ENCODE results near the gene RHOB.

Gene RHOB

GRCh38 chr2:20451341-20451740, 4.5 kb downstream of the RHOB start:
- no peak overlapping the region for H4K8ac ChIP-seq (ENCODE audit: low read depth, low read length)
- no peak overlapping the region for H3K18ac ChIP-seq (ENCODE audit: low read length)
- H3K9ac ChIP-seq (ENCODE audit: low read depth, low read length, poor library complexity): no peak overlapping the region
- peaks cover 16 to 19% of the 10 kb centered on the region in 2 donors for H3K4me1 ChIP-seq (ENCODE audit: control insufficient read depth in 2 of 2, insufficient read depth in 1 of 2, low read depth in 1 of 2, low read length in 2 of 2)
- H4K91ac ChIP-seq (ENCODE audit: low read depth, low read length, poor library complexity): no peak overlapping the region
- H2BK5ac ChIP-seq (ENCODE audit: low read length): no peak overlapping the region
- H3K4me2 ChIP-seq (ENCODE audit: insufficient read depth, low read length, poor library complexity, severe bottlenecking): no peak overlapping the region
- H2AFZ ChIP-seq (ENCODE audit: low read length): no peak overlapping the region
- WGBS, 2 donors (ENCODE audit: extremely low coverage in 2 of 2, insufficient read length in 2 of 2, insufficient replicate concordance in 1 of 2): no CpG with 5 or more reads among the region's 4 CpGs
- peaks cover 0 to 3% of the 10 kb centered on the region in 2 donors for H3K9me3 ChIP-seq (replicated peaks in 1 of 2; ENCODE audit: control insufficient read depth in 2 of 2, insufficient read depth in 1 of 2, low read depth in 1 of 2, low read length in 2 of 2)
- H2BK12ac ChIP-seq (ENCODE audit: low read length): no peak overlapping the region
- DNase-seq (ENCODE audit: low spot score): no peak
- H2AK5ac ChIP-seq (ENCODE audit: low read depth, low read length): no peak overlapping the region
- H3K4ac ChIP-seq (ENCODE audit: low read length): no peak overlapping the region
- H3K27ac ChIP-seq (replicated peaks; ENCODE audit: low read length): no peak overlapping the region
- peaks cover 0 to 5% (median 2%) of the 10 kb centered on the region in 3 experiments for H3K27me3 ChIP-seq (ENCODE audit: control insufficient read depth in 3 of 3, insufficient read depth in 3 of 3, low read depth in 1 of 3, low read length in 3 of 3)
- H2BK15ac ChIP-seq (ENCODE audit: low read length): no peak overlapping the region
- H3K36me3 ChIP-seq (replicated peaks in 1 of 2; ENCODE audit: control insufficient read depth in 2 of 2, insufficient read depth in 2 of 2, low read length in 2 of 2): peaks cover 0 to 14% of the 10 kb centered on the region in 2 donors
- H3K4me3 ChIP-seq (ENCODE audit: low read length in 2 of 2): no peak overlapping the region
- H3K79me1 ChIP-seq (ENCODE audit: low read depth, low read length): peaks cover 11% of the 10 kb centered on the region
- H3K23ac ChIP-seq (ENCODE audit: low read depth, low read length, poor library complexity): no peak overlapping the region
- H3K14ac ChIP-seq (ENCODE audit: low read length): no peak overlapping the region
- no peak overlapping the region for H2BK120ac ChIP-seq (ENCODE audit: low read depth, low read length)

GRCh38 chr2:20451761-20452499, 5.1 kb downstream of the RHOB start:
- Histone ChIP-seq H2AFZ (ENCODE audit: low read length) (no peak overlapping the region), H3K4me3 (ENCODE audit: low read length in 2 of 2) (no peak overlapping the region), H2BK120ac (ENCODE audit: low read depth, low read length) (no peak overlapping the region), H3K23ac (ENCODE audit: low read depth, low read length, poor library complexity) (no peak overlapping the region), H4K8ac (ENCODE audit: low read depth, low read length) (no peak overlapping the region), H3K27ac (replicated peaks; ENCODE audit: low read length) (no peak overlapping the region), H2AK5ac (ENCODE audit: low read depth, low read length) (no peak overlapping the region), H3K36me3 (replicated peaks in 1 of 2; ENCODE audit: control insufficient read depth in 2 of 2, insufficient read depth in 2 of 2, low read length in 2 of 2) (peaks cover 0 to 14% of the 10 kb centered on the region in 2 donors), H2BK12ac (ENCODE audit: low read length) (no peak overlapping the region), H3K79me1 (ENCODE audit: low read depth, low read length) (peaks cover 11% of the 10 kb centered on the region), H3K4me1 (ENCODE audit: control insufficient read depth in 2 of 2, insufficient read depth in 1 of 2, low read depth in 1 of 2, low read length in 2 of 2) (peaks cover 15 to 17% of the 10 kb centered on the region in 2 donors), H3K9ac (ENCODE audit: low read depth, low read length, poor library complexity) (no peak overlapping the region), H2BK15ac (ENCODE audit: low read length) (no peak overlapping the region), H3K4me2 (ENCODE audit: insufficient read depth, low read length, poor library complexity, severe bottlenecking) (no peak overlapping the region), H3K27me3 (ENCODE audit: control insufficient read depth in 3 of 3, insufficient read depth in 3 of 3, low read depth in 1 of 3, low read length in 3 of 3) (peaks cover 0 to 5% (median 2%) of the 10 kb centered on the region in 3 experiments), H3K9me3 (replicated peaks in 1 of 2; ENCODE audit: control insufficient read depth in 2 of 2, insufficient read depth in 1 of 2, low read depth in 1 of 2, low read length in 2 of 2) (peaks cover 0 to 3% of the 10 kb centered on the region in 2 donors), H4K91ac (ENCODE audit: low read depth, low read length, poor library complexity) (no peak overlapping the region), H3K4ac (ENCODE audit: low read length) (no peak overlapping the region), H3K14ac (ENCODE audit: low read length) (no peak overlapping the region), H2BK5ac (ENCODE audit: low read length) (no peak overlapping the region), H3K18ac (ENCODE audit: low read length) (no peak overlapping the region)
- no CpG with 5 or more reads among the region's 7 CpGs for WGBS, 2 donors (ENCODE audit: extremely low coverage in 2 of 2, insufficient read length in 2 of 2, insufficient replicate concordance in 1 of 2)
- DNase-seq (ENCODE audit: low spot score): no peak

GRCh38 chr2:20452551-20452950, 5.7 kb downstream of the RHOB start:
- no peak overlapping the region for H3K23ac ChIP-seq (ENCODE audit: low read depth, low read length, poor library complexity)
- H3K36me3 ChIP-seq (replicated peaks in 1 of 2; ENCODE audit: control insufficient read depth in 2 of 2, insufficient read depth in 2 of 2, low read length in 2 of 2): peaks cover 0 to 14% of the 10 kb centered on the region in 2 donors
- no peak overlapping the region for H2AFZ ChIP-seq (ENCODE audit: low read length)
- H2BK5ac ChIP-seq (ENCODE audit: low read length): no peak overlapping the region
- no peak overlapping the region for H3K27ac ChIP-seq (replicated peaks; ENCODE audit: low read length)
- no peak overlapping the region for H3K9ac ChIP-seq (ENCODE audit: low read depth, low read length, poor library complexity)
- H3K4ac ChIP-seq (ENCODE audit: low read length): no peak overlapping the region
- peaks cover 15 to 17% of the 10 kb centered on the region in 2 donors for H3K4me1 ChIP-seq (ENCODE audit: control insufficient read depth in 2 of 2, insufficient read depth in 1 of 2, low read depth in 1 of 2, low read length in 2 of 2)
- peaks cover 0 to 3% (median 1%) of the 10 kb centered on the region in 3 experiments for H3K27me3 ChIP-seq (ENCODE audit: control insufficient read depth in 3 of 3, insufficient read depth in 3 of 3, low read depth in 1 of 3, low read length in 3 of 3)
- H4K8ac ChIP-seq (ENCODE audit: low read depth, low read length): no peak overlapping the region
- no peak overlapping the region for H3K4me2 ChIP-seq (ENCODE audit: insufficient read depth, low read length, poor library complexity, severe bottlenecking)
- H3K4me3 ChIP-seq (ENCODE audit: low read length in 2 of 2): no peak overlapping the region
- H2BK15ac ChIP-seq (ENCODE audit: low read length): no peak overlapping the region
- no peak overlapping the region for H2BK12ac ChIP-seq (ENCODE audit: low read length)
- H3K18ac ChIP-seq (ENCODE audit: low read length): no peak overlapping the region
- no peak overlapping the region for H3K14ac ChIP-seq (ENCODE audit: low read length)
- peaks cover 0 to 3% of the 10 kb centered on the region in 2 donors for H3K9me3 ChIP-seq (replicated peaks in 1 of 2; ENCODE audit: control insufficient read depth in 2 of 2, insufficient read depth in 1 of 2, low read depth in 1 of 2, low read length in 2 of 2)
- peaks cover 6% of the 10 kb centered on the region for H3K79me1 ChIP-seq (ENCODE audit: low read depth, low read length)
- H2AK5ac ChIP-seq (ENCODE audit: low read depth, low read length): no peak overlapping the region
- DNase-seq (ENCODE audit: low spot score): no peak
- no CpG with 5 or more reads among the region's 4 CpGs for WGBS, 2 donors (ENCODE audit: extremely low coverage in 2 of 2, insufficient read length in 2 of 2, insufficient replicate concordance in 1 of 2)
- H4K91ac ChIP-seq (ENCODE audit: low read depth, low read length, poor library complexity): no peak overlapping the region
- H2BK120ac ChIP-seq (ENCODE audit: low read depth, low read length): no peak overlapping the region

GRCh38 chr2:20453087-20453486, 6.2 kb downstream of the RHOB start:
- no peak overlapping the region for H2BK15ac ChIP-seq (ENCODE audit: low read length)

More at GRCh38 chr2:20453087-20453486, 6.2 kb downstream of the RHOB start:
- Histone ChIP-seq H3K18ac (ENCODE audit: low read length) (no peak overlapping the region), H3K36me3 (replicated peaks in 1 of 2; ENCODE audit: control insufficient read depth in 2 of 2, insufficient read depth in 2 of 2, low read length in 2 of 2) (peaks cover 0 to 14% of the 10 kb centered on the region in 2 donors), H2BK12ac (ENCODE audit: low read length) (no peak overlapping the region), H4K8ac (ENCODE audit: low read depth, low read length) (no peak overlapping the region), H3K79me1 (ENCODE audit: low read depth, low read length) (peaks cover 2% of the 10 kb centered on the region), H3K23ac (ENCODE audit: low read depth, low read length, poor library complexity) (no peak overlapping the region), H3K14ac (ENCODE audit: low read length) (no peak overlapping the region), H2AFZ (ENCODE audit: low read length) (no peak overlapping the region), H3K4me3 (ENCODE audit: low read length in 2 of 2) (no peak overlapping the region), H3K27ac (replicated peaks; ENCODE audit: low read length) (no peak overlapping the region), H2BK120ac (ENCODE audit: low read depth, low read length) (no peak overlapping the region), H3K9me3 (replicated peaks in 1 of 2; ENCODE audit: control insufficient read depth in 2 of 2, insufficient read depth in 1 of 2, low read depth in 1 of 2, low read length in 2 of 2) (peaks cover 0 to 3% of the 10 kb centered on the region in 2 donors), H2BK5ac (ENCODE audit: low read length) (no peak overlapping the region), H3K4me1 (ENCODE audit: control insufficient read depth in 2 of 2, insufficient read depth in 1 of 2, low read depth in 1 of 2, low read length in 2 of 2) (peaks cover 15 to 16% of the 10 kb centered on the region in 2 donors), H3K4ac (ENCODE audit: low read length) (no peak overlapping the region), H3K27me3 (ENCODE audit: control insufficient read depth in 3 of 3, insufficient read depth in 3 of 3, low read depth in 1 of 3, low read length in 3 of 3) (no peaks in the 10 kb centered on the region), H2AK5ac (ENCODE audit: low read depth, low read length) (no peak overlapping the region), H3K4me2 (ENCODE audit: insufficient read depth, low read length, poor library complexity, severe bottlenecking) (no peak overlapping the region), H3K9ac (ENCODE audit: low read depth, low read length, poor library complexity) (no peak overlapping the region), H4K91ac (ENCODE audit: low read depth, low read length, poor library complexity) (no peak overlapping the region)
- WGBS, 2 donors (ENCODE audit: extremely low coverage in 2 of 2, insufficient read length in 2 of 2, insufficient replicate concordance in 1 of 2): no CpG with 5 or more reads among the region's 3 CpGs
- DNase-seq (ENCODE audit: low spot score): no peak

All from neuronal stem cell (in vitro differentiated cells).